GM18951 (cell line): Measurements from ENCODE around the gene PHF19.

Source experiments
- POLR2A ChIP-seq: IDR thresholded peaks from 4 replicates; pipeline ENCODE4 v1.6.1; 2011; ENCODE audit warnings: mild to moderate bottlenecking; ENCODE audit not compliant: insufficient read length, insufficient read depth; ENCODE audit errors: extremely low read depth
- in situ Hi-C: fragments of 300-500 bp; cut with MboI; formaldehyde crosslinking; loops from one replicate; pipeline ENCODE4 v1.12.0; 2022; ENCODE audit warnings: low sequenced_read_pairs, mixed read lengths, inconsistent platforms; ENCODE audit not compliant: unreplicated experiment

The PHF19 gene

DNA sequence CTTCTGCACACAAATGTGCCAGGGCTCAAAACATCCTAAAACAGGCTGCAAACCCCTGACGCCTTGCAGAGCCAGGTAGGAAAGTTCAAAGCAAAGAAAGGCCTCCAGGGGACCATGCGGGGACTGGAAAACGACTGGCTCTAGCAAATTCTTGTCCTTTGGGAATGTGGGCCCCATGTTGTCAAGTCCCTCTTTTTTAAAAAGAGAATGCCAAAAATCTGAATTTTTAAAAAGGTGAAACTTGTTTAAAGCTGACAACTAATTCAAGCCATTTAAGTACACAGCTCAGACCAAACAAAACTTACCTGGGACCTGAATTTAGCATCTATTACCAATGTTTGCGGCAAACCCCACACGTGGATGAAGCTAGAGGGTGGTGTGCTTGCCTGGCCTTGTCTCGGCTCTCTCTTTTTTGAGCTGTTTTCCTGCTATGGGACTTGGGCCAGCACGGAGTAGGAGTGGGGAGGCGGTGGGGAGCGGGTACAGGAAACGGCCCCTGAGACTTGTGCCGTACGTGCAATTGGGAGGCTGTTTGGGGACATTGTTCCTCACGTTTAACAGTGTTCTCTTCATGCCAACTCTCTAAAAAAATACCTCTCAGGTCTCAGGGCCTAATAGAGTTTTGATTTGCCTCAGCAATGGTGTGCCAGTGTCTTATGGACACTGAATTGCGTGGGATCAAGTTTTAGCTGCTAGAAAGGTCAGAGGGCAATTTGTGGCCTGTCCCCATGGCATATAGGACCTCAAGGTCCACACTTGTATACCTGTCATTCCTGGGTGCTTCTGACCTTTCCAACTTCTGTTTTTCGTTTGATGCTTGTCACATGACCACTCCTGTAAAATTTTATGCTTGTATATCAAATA lies 15.1 kb upstream of the PHF19 start:
- TF ChIP-seq POLR2A = no peak

DNA sequence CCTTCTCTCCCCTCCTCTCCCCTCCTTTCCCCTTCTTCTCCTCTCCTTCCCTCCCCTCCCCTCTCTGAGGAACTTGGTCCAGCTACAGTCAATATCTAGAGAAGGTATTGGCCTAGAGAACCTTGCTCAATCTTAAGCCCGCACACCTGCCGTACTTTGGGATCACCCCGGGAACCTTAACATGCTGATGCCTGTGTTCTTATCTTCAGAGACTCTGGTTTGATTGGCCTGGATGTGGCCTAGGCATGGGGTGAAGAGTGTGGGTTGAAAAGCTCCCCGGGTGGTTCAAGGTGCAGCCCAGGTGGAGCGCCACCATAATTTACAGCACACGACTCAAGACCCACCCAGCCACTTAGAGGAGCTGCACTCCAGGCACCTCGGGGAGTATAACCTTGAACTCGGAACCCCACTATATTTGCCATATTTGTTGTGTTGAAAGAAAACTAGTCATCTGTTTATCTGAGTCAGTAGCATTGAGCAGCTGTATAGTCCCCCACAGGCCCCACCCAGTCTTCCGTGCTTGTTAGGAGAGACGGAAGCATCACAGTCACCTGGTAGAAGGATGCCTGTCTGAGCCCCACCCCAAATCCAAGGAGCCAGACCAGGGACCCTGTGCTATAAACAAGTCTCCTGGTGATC lies 14.4 kb upstream of the PHF19 start:
- TF ChIP-seq POLR2A = no peak
- in situ Hi-C loops = no loop called here

More for the DNA sequence above, 15.1 kb upstream of the PHF19 start:
- in situ Hi-C loops = no loop called here

DNA sequence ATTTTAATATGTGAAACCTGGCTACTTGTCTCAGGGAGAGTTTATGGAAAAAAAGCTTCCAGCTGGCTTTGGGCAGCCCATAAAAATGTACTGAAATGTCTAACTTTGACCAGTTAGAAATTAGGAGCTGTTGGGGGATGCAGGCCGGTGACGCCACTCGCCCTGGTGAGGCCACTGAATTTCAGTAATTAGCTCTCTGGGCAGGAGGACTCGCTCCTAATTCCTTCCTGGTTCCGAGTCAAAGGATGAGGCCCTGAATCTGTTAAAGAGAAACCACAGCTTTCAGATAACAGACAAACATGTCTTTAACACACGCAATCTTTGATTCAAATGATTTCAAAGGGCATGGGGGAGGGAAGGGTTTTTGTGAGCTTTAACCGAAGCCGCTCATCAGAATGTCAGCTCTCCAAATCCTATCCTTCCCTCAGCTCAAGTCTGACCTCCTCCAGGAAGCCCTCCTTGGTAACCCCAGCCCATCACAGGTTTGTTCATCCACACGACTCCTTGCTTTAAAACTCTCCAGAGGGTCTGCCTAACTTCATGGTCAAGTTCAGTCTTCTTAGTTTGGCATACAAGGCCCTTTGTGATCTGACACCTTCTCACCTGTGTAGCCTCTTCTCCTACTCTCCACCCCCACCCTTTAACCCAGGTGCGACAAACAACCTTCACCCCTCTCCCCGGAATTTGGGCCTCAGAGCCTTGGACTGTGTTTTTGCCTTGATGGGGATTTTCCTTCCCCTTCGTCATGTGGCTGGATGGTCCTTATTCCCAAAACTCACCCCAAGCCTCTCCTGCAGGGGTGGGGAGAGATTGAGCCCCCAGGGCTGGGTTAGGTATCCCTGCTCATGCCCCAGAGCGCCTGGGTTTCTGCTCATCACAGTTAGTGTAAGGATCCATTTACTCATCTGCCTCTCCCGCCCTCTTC lies 13.6 kb upstream of the PHF19 start:
- no peak for TF ChIP-seq POLR2A
- in situ Hi-C loops = no loop called here

DNA sequence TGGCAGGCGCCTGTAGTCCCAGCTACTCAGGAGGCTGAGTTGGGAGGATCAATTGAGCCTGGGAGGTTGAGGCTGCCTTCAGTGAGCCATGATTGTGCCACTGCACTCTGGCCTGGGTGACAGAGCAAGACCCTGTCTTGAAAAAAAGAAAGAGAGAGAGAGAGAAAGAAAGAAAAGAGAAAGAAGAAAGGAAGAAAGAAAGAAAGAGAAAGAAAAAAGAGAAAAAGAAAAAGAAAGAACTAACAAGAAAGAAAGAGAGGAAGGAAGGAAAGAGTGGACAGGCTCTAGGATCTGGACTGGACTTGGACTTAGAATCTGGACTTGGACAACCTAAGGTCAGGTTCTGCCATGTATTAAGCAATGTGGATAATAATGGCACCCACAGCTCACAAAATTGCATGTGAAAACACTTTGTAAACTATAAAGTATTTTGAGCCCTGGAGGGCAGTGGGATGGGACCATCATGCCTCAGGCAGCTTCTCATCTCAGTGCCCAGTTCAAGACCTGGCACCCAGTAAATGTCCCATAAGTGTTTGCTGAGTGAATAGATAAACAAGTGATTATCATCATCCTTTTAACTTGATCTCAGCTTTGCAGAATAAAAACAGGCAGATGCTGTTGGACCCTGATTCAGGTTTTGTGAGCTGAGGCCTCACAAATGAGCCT lies 12.8 kb upstream of the PHF19 start:
- no peak for TF ChIP-seq POLR2A
- in situ Hi-C loops = no loop called here

DNA sequence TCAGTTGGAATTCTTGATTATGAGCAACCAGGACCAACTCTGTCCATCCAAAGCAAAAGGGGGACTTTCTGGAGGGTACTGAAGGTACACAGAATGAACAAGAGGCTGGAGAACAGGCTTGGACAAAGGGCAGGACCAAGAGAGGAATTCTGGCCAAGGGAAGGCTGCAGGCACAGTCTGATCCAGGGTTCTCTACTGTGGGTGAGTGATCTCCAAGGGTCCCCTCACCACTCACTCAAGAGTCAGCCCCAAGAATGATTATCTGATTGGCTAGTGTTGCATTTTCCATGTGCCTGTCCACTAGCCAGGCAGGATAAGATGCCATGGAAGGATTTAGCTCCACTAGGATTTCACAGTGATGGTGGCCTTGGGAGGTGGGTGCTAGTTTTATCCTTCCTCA lies 11.6 kb upstream of the PHF19 start:
- in situ Hi-C loops = no loop called here
- no peak for TF ChIP-seq POLR2A

DNA sequence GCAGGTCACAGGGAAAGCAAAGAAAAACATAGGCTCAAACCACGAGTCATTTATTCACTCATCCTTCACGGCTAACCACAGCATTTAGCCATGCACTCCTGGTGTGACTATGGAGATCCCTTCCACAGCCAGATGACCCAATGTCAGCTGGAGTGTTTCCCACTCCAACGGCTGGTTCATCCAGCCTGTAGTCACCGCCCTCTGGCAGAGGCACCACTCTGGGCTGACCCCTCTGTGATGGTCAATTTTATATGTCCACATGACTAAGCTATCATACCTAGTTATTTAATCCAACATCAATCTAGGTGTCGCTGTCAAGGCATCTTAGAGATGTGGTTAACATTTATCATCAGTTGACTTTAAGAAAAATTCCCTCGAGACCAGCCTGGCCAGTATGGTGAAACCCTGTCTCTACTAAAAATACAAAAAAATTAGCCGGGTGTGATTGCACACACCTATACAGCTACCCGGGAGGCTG lies 9.5 kb upstream of the PHF19 start:
- in situ Hi-C loops = no loop called here

DNA sequence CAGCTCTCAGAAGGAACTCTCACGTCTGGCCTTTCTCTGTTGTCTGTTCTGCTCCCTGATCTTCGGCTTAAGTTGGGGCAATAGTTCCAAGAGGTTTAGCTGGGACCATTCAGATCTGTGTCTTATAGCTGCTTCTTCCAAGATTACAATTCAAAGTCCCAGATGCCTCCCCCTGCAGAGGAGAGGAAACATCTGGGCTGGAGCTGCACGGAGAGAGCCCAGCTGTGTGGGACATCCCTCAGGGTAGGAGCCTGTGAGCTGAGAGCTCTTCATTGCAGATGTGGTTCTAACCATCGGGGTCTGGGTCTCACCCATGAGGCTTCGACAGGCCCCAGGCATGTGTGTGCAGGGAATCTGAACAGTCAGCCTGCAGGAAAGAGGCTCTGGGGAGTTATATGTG lies 9.0 kb upstream of the PHF19 start:
- TF ChIP-seq POLR2A = no peak
- in situ Hi-C loops = no loop called here

More for the DNA sequence above, 9.5 kb upstream of the PHF19 start:
- no peak for TF ChIP-seq POLR2A

DNA sequence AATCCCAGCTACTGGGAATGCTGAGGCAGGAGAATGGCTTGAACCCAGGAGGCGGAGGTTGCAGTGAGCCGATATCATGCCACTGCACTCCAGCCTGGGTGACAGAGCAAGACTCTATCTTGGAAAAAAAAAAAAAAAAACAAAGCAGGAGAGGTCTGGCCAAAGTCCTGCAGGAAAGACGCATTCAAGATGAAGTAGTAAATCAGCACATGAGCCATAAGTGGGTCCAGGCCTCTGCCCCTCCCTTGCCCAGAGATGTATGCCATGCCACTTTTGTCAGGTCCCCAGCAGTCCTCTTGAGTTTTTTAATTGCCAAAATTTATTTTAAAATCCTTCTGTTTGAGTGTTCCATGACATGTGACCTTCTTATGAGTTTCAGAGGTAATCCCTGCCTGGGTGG lies 8.5 kb upstream of the PHF19 start:
- TF ChIP-seq POLR2A = no peak
- in situ Hi-C loops = no loop called here

DNA sequence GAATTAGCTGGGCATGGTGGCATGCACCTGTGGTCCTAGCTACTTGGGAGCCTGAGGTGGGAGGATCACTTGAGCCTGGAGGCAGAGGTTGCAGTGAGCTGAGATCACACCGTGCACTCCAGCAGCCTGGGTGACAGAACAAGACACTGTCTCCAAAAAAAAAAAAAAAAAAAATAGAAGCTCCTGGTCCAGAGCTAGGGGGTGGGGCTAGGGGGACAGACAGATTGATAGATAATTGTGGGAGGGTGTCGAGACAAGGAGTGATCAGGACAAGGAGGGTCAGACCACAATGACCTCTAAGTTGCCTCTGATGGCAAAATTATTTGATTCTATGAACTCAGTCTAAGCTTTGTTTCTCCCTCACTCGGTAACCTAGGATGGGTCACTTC lies 6.6 kb upstream of the PHF19 start:
- in situ Hi-C loops = no loop called here
- TF ChIP-seq POLR2A = no peak

DNA sequence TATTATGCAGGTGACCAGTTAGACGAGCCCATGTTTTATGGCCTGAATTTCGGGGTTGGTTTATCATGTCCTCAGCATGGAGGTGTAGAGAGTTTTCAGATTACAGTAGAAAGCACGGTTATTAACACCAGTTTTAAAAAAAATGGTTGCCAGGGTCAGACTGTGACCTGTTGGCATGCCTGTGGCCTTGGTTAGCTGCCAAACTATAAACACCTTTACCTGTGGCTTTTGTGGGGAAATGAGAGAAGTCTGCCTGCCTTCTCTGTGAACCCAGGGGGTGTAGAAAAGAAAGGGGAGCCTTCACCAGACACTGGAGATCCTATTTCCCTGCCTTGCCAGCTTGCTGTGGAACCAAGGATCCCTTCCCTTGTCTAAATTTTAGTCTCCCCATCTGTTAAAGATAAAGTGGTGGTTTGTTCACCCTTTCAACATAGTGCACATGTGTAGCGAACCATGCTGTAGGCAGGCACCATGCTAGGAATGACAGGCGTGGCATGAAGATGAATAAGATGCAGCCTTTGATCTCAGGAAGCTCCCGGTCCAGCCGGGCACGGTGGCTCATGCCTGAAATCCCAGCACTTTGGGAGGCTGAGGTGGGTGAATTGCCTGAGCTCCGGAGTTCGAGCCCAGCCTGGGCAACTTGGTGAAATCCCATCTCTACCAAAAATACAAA lies 6.1 kb upstream of the PHF19 start:
- in situ Hi-C loops = no loop called here
- no peak for TF ChIP-seq POLR2A

DNA sequence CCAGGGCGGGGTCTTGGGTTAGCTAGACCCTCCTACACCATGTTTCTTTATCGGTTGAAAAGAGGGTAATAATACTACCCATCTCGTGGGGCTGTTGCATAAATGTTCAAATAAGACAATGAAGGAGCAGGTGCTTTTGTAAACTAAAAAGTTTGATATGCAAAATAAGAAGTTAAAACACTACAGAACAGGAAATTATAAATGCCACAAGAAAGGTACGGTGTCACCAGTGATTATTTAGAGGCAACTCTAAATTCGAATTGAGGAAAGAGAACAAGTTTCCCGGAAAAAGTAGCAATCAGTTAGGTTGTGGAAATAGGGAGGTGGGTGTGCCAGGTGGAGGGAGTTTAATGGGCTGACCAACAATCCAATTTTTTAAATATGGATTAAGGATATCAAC lies 2.5 kb upstream of the PHF19 start:
- in situ Hi-C loops = no loop called here
- no peak for TF ChIP-seq POLR2A
